Thyroid gland (tissue), 4 donors: ENCODE data around the gene AKT1S1.

Experiments
- CTCF ChIP-seq, 6 experiments: fragments of 200-600 bp in 3 of 6; fragments of 450-650 bp in 3 of 6; sonication (generic) in 3 of 6; IDR thresholded peaks; one replicate each; pipeline ENCODE4 v1.5.1; 2016 to 2019; ENCODE audit warnings: antibody characterized with exemption in 6 of 6, mild to moderate bottlenecking in 2 of 6, inconsistent platforms in 1 of 6, moderate library complexity in 1 of 6
- POLR2A ChIP-seq, 2 donors: fragments of 450-650 bp; IDR thresholded peaks; one replicate each; pipeline ENCODE4 v1.6.1; 2017; ENCODE audit warnings: antibody characterized with exemption in 2 of 2, mild to moderate bottlenecking in 2 of 2, moderate library complexity in 1 of 2

- TF ChIP-seq CTCF (IDR thresholded peaks at IDR 0.05), result no peak
- TF ChIP-seq POLR2A (IDR thresholded peaks at IDR 0.05), result no peak
Observed at GRCh38 chr19:49829200-49829599, 48.0 kb downstream of the AKT1S1 start.
